ENCODE measurements around the gene SLC16A6.
"Not testable (repeated sequence)": the region's sequence is repeated elsewhere in the genome, so short reads cannot be mapped to it uniquely, and the experiment has no call there.

Gene SLC16A6

GRCh38 chr17:68248891-68249290 is 42.0 kb downstream of the SLC16A6 start:
- DNase-seq (ENCODE audit: low read depth in 2 of 2, low spot score in 1 of 2), result no peak

GRCh38 chr17:68248199-68248825 is 42.6 kb downstream of the SLC16A6 start:
- DNase-seq (ENCODE audit: low read depth in 2 of 2, low spot score in 1 of 2), result peak in 1 of 2 donors; percentile 31

GRCh38 chr17:68247445-68248198 is 43.3 kb downstream of the SLC16A6 start, which contains the start of gene AMZ2:
AMZ2 (plus strand) TSS chr17:68248043; CDS start chr17:68250188, 2,145 bp downstream.
- peak; percentile 92 to 96 for DNase-seq (ENCODE audit: low read depth in 2 of 2, low spot score in 1 of 2)

GRCh38 chr17:68246271-68247028 is 44.5 kb downstream of the SLC16A6 start:
- no peak for DNase-seq (ENCODE audit: low read depth in 2 of 2, low spot score in 1 of 2)

- no peak for DNase-seq (ENCODE audit: low read depth in 2 of 2, low spot score in 1 of 2)
Observed at GRCh38 chr17:68239632-68240366, 51.1 kb downstream of the SLC16A6 start.

GRCh38 chr17:68238871-68239253 is 52.1 kb downstream of the SLC16A6 start:
- no peak for DNase-seq (ENCODE audit: low read depth in 2 of 2, low spot score in 1 of 2)

- DNase-seq (ENCODE audit: low read depth in 2 of 2, low spot score in 1 of 2), result no peak
Observed at GRCh38 chr17:68238164-68238870, 52.6 kb downstream of the SLC16A6 start.

GRCh38 chr17:68237369-68238163 is 53.4 kb downstream of the SLC16A6 start:
- peak in 1 of 2 donors; percentile 24 for DNase-seq (ENCODE audit: low read depth in 2 of 2, low spot score in 1 of 2)

GRCh38 chr17:68235336-68235791 is 55.6 kb downstream of the SLC16A6 start:
- not testable (repeated sequence) for DNase-seq (ENCODE audit: low read depth in 2 of 2, low spot score in 1 of 2)

- not testable (repeated sequence) for DNase-seq (ENCODE audit: low read depth in 2 of 2, low spot score in 1 of 2)
Observed at GRCh38 chr17:68234726-68235335, 56.1 kb downstream of the SLC16A6 start.

- not testable (repeated sequence) for DNase-seq (ENCODE audit: low read depth in 2 of 2, low spot score in 1 of 2)
Observed at GRCh38 chr17:68232741-68233140, 58.2 kb downstream of the SLC16A6 start.

- no peak for DNase-seq (ENCODE audit: low read depth in 2 of 2, low spot score in 1 of 2)
Observed at GRCh38 chr17:68231541-68231940, 59.4 kb downstream of the SLC16A6 start.

GRCh38 chr17:68231131-68231530 is 59.8 kb downstream of the SLC16A6 start:
- DNase-seq (ENCODE audit: low read depth in 2 of 2, low spot score in 1 of 2), result not testable (repeated sequence)

- DNase-seq (ENCODE audit: low read depth in 2 of 2, low spot score in 1 of 2), result no peak
Observed at GRCh38 chr17:68229619-68230018, 61.3 kb downstream of the SLC16A6 start.

GRCh38 chr17:68228817-68229570 is 61.9 kb downstream of the SLC16A6 start:
- no peak for DNase-seq (ENCODE audit: low read depth in 2 of 2, low spot score in 1 of 2)

GRCh38 chr17:68228039-68228680 is 62.8 kb downstream of the SLC16A6 start:
- not testable (repeated sequence) for DNase-seq (ENCODE audit: low read depth in 2 of 2, low spot score in 1 of 2)

- not testable (repeated sequence) for DNase-seq (ENCODE audit: low read depth in 2 of 2, low spot score in 1 of 2)
Observed at GRCh38 chr17:68225055-68225454, 65.9 kb downstream of the SLC16A6 start.

GRCh38 chr17:68222606-68223005 is 68.3 kb downstream of the SLC16A6 start:
- no peak for DNase-seq (ENCODE audit: low read depth in 2 of 2, low spot score in 1 of 2)

All from stimulated activated CD8-positive, alpha-beta memory T cell treated with anti-CD3 and anti-CD28 coated beads, Interleukin-4, amount 100 ng/mL, for 4 hours (primary cell).